GM23338 (cell line): ENCODE data around the gene AKAP10.

Experiments
- ZNF114 ChIP-seq: fragments of 250-450 bp; sonication (Bioruptor Pico); IDR thresholded peaks from 2 replicates; pipeline ENCODE4 v1.5.0; 2020; ENCODE audit warnings: mild to moderate bottlenecking, moderate library complexity
- TF ChIP-seq, protein P1 (sequence below), 2 experiments: fragments of 200-600 bp in 1 of 2; sonication (generic) in 1 of 2; conservative IDR thresholded peaks; 2 replicates each; pipeline versions ENCODE4 v1.5.1 to v1.6.1; 2016 to 2017; ENCODE audit warnings: antibody characterized with exemption in 2 of 2, low read depth in 2 of 2, mild to moderate bottlenecking in 2 of 2, moderate library complexity in 1 of 2

DNA sequence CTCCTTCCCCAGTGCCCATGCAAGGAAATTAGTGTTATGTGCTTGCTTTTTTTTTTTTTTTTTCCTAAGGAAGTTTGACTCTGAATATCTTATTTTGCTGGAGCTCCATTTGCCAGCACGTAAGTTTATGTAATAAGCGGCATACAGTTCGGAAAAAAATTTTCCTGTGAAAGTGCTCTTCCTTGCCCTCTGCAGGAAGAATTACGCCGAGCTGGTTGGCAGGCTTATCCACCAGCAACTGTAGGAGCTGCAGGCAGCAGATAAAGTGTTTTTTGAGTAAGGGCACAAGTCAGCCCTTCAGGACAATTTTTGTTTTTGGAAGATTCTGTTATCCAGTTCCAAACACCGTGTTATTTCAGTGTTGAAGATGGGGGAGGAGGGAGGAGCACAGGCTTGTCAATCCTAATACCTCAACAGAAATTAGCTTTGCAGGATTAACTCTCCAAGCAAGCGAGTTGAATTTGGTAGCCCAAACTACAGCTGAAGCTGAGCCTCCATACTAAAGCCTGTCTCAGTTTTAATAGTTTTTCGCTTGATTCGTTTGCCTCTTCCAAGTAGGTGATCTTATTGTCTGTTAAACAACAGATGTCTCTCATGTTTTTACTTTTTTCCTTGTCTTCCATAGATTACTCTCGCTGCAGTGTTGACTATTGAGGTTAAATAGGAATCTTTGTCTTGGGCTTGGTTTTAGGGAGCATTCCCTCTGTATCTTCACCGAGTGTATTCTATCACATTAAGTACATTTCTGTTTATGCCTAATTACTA, 32.7 kb upstream of the AKAP10 start:
- TF ChIP-seq, protein P1, sequence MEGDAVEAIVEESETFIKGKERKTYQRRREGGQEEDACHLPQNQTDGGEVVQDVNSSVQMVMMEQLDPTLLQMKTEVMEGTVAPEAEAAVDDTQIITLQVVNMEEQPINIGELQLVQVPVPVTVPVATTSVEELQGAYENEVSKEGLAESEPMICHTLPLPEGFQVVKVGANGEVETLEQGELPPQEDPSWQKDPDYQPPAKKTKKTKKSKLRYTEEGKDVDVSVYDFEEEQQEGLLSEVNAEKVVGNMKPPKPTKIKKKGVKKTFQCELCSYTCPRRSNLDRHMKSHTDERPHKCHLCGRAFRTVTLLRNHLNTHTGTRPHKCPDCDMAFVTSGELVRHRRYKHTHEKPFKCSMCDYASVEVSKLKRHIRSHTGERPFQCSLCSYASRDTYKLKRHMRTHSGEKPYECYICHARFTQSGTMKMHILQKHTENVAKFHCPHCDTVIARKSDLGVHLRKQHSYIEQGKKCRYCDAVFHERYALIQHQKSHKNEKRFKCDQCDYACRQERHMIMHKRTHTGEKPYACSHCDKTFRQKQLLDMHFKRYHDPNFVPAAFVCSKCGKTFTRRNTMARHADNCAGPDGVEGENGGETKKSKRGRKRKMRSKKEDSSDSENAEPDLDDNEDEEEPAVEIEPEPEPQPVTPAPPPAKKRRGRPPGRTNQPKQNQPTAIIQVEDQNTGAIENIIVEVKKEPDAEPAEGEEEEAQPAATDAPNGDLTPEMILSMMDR (conservative IDR thresholded peaks at IDR 0.05; ENCODE audit: low read depth in 2 of 2), result peak; percentile 31 to 49
- no peak for TF ChIP-seq ZNF114 (CRISPR knock-in tag)
